B cell (primary cell): ENCODE data around the gene SULT2B1. TPM values are rescaled to one million over a fixed set of nuclear protein-coding genes. Genes with fewer than 3 reads are reported as not detected.

Experiments used
- ATAC-seq: fragments of 200-7000 bp; cut with Tn5 transposase; one replicate; pipeline ENCODE4 v1.10.0; 2021; ENCODE audit warnings: low read depth, mild to moderate bottlenecking, moderate number of reproducible peaks, moderate library complexity
- CTCF ChIA-PET: fragments of 350-600 bp; sonication (Branson Sonifier 250); formaldehyde crosslinking; loops from one replicate; lab custom pipeline; 2021; ENCODE audit warnings: antibody characterized with exemption, inconsistent platforms; lab: Charles Lee
- POLR2A ChIA-PET: fragments of 350-600 bp; sonication (Branson Sonifier 250); formaldehyde crosslinking; loops from one replicate; lab custom pipeline; 2021; ENCODE audit warnings: antibody characterized with exemption; lab: Charles Lee
- DNase-seq: peaks from one replicate; pipeline ENCODE4 v3.0.0; 2013
- H2AFZ ChIP-seq: 2 replicates; pipeline ENCODE4 v1.6.1; 2012; ENCODE audit warnings: mild to moderate bottlenecking, low read depth, low read length; ENCODE audit not compliant: insufficient read depth, poor library complexity, severe bottlenecking
- H3K27ac ChIP-seq, 2 donors: 1 replicate in 1 of 2; 2 replicates in 1 of 2; pipeline ENCODE4 v1.5.1; 2012 to 2013; ENCODE audit warnings: low read length in 2 of 2, mild to moderate bottlenecking in 2 of 2, moderate library complexity in 1 of 2
- H3K27me3 ChIP-seq, 4 experiments: fragments of 200-600 bp in 1 of 4; sonication (generic) in 1 of 4; replicated peaks in 1 of 4; 1 replicate in 2 of 4; 2 replicates in 2 of 4; pipeline versions ENCODE4 v1.6.1 to v1.7.0; 2013 to 2016; ENCODE audit warnings: low read length in 3 of 4, mild to moderate bottlenecking in 2 of 4, mixed read lengths in 1 of 4, moderate library complexity in 1 of 4; ENCODE audit not compliant: insufficient read depth in 4 of 4, control insufficient read depth in 3 of 4; ENCODE audit errors: control extremely low read depth in 1 of 4
- H3K36me3 ChIP-seq, 2 experiments: replicated peaks in 1 of 2; 1 replicate in 1 of 2; 2 replicates in 1 of 2; pipeline versions ENCODE4 v1.6.1 to v1.7.1; 2013; ENCODE audit warnings: low read length in 1 of 2; ENCODE audit not compliant: insufficient read depth in 2 of 2, control insufficient read depth in 1 of 2; ENCODE audit errors: control extremely low read depth in 1 of 2, extremely low read depth in 1 of 2
- H3K4me1 ChIP-seq, 2 donors: fragments of 200-600 bp in 1 of 2; sonication (generic) in 1 of 2; 1 replicate in 1 of 2; 2 replicates in 1 of 2; pipeline versions ENCODE4 v1.5.1 to v1.6.1; 2013 to 2017; ENCODE audit warnings: low read length in 2 of 2; ENCODE audit not compliant: control insufficient read depth in 2 of 2, insufficient read depth in 2 of 2
- H3K4me2 ChIP-seq: replicated peaks from 2 replicates; pipeline ENCODE3; 2012; ENCODE audit warnings: mild to moderate bottlenecking, low read depth, low read length; ENCODE audit not compliant: poor library complexity, severe bottlenecking
- H3K4me3 ChIP-seq, 5 experiments: fragments of 200-600 bp in 1 of 5; sonication (generic) in 1 of 5; 1 replicate in 3 of 5; 2 replicates in 2 of 5; pipeline versions ENCODE4 v1.5.1 to v1.7.0; 2011 to 2016; ENCODE audit warnings: low read length in 4 of 5, mild to moderate bottlenecking in 4 of 5, low read depth in 2 of 5, control low read depth in 1 of 5, moderate library complexity in 1 of 5; ENCODE audit not compliant: insufficient read depth in 1 of 5; ENCODE audit errors: control extremely low read depth in 1 of 5, extremely low read depth in 1 of 5
- H3K79me2 ChIP-seq: fragments of 200-600 bp; sonication (generic); one replicate; pipeline ENCODE4 v1.6.0; 2016; ENCODE audit warnings: low read length; ENCODE audit not compliant: control insufficient read depth, insufficient read depth
- H3K9ac ChIP-seq: fragments of 200-600 bp; sonication (generic); 2 replicates; pipeline ENCODE4 v1.6.1; 2017; ENCODE audit warnings: mild to moderate bottlenecking, low read length, moderate library complexity
- H3K9me3 ChIP-seq, 3 donors: one replicate each; pipeline versions ENCODE4 v1.6.1 to v1.7.1; 2013; ENCODE audit warnings: low read length in 2 of 3; ENCODE audit not compliant: control insufficient read depth in 2 of 3, insufficient read depth in 1 of 3; ENCODE audit errors: control extremely low read depth in 1 of 3
- H4K20me1 ChIP-seq: 2 replicates; pipeline ENCODE4 v1.6.0; 2012; ENCODE audit warnings: mild to moderate bottlenecking, low read length; ENCODE audit not compliant: insufficient read depth, control insufficient read depth, poor library complexity, severe bottlenecking
- H3K27ac Mint-ChIP-seq: one replicate; pipeline ENCODE4 v1.8.0; 2021; ENCODE audit warnings: mixed read lengths
- H3K27me3 Mint-ChIP-seq: one replicate; pipeline ENCODE4 v1.8.0; 2021; ENCODE audit warnings: mixed read lengths
- H3K4me1 Mint-ChIP-seq: one replicate; pipeline ENCODE4 v1.8.0; 2021; ENCODE audit warnings: mixed read lengths
- H3K4me3 Mint-ChIP-seq: one replicate; pipeline ENCODE4 v1.8.0; 2021; ENCODE audit warnings: mixed read lengths
- H3K9me3 Mint-ChIP-seq: one replicate; pipeline ENCODE4 v1.8.0; 2022; ENCODE audit warnings: mixed read lengths; ENCODE audit not compliant: insufficient read depth
- CTCF ChIP-seq: fragments of 200-600 bp; IDR thresholded peaks from one replicate; pipeline ENCODE4 v1.8.0; 2022; ENCODE audit warnings: antibody characterized with exemption, mild to moderate bottlenecking
- EZH2 ChIP-seq: IDR thresholded peaks from 2 replicates; pipeline ENCODE4 v1.6.1; 2012; ENCODE audit warnings: borderline replicate concordance, low read depth, mild to moderate bottlenecking, moderate library complexity, low read length; ENCODE audit not compliant: insufficient read depth, poor library complexity, severe bottlenecking
- WGBS: methylation state at CpG from one replicate; pipeline ENCODE4 v1.1.5; 2013; ENCODE audit warnings: missing lambda C conversion rate; ENCODE audit not compliant: insufficient coverage; 5-methylcytosine and 5-hydroxymethylcytosine counted together
- intact Hi-C: fragments of 100-400 bp; cut with micrococcal nuclease; formaldehyde crosslinking; loops from one replicate; pipeline ENCODE4 v1.10.0; 2022
- polyA plus RNA-seq: library from polyadenylated mRNA; depleted of rRNA; stranded (reverse); fragments of >200 nt; gene quantifications from 2 replicates; pipeline ENCODE4 v1.2.3, GENCODE V29; 2012
- total RNA-seq, 2 donors: library from RNA; stranded (reverse); fragments of 120-200 nt in 1 of 2; gene quantifications; 1 replicate in 1 of 2; 2 replicates in 1 of 2; pipeline versions ENCODE4 v1.2.3 to v1.2.4, GENCODE V29; 2013 to 2022

SULT2B1 gene
- total and polyA plus RNA-seq, 2 donors (not counting 1 experiment from before 2014, with no cell fraction given) = not detected

GRCh38 chr19:48524732-48525131 lies 27.2 kb upstream of the SULT2B1 start:
- Histone ChIP-seq H3K36me3 (no peaks in the 10 kb centered on the region), H3K4me1 (no peaks in the 10 kb centered on the region), H3K79me2 (no peaks in the 10 kb centered on the region), H3K9me3 (peaks cover 0 to 44% (median 23%) of the 10 kb centered on the region in 3 donors), H2AFZ (no peak overlapping the region), H3K27me3 (peaks cover 0 to 9% (median 0%) of the 10 kb centered on the region in 4 experiments), H3K27ac (no peak overlapping the region), H4K20me1 (no peaks in the 10 kb centered on the region), H3K9ac (no peak overlapping the region), H3K4me3 (no peak overlapping the region), H3K4me2 (no peak overlapping the region)
- Mint-ChIP-seq H3K27ac (no peak overlapping the region), H3K27me3 (peaks cover 14% of the 10 kb centered on the region), H3K9me3 (peaks cover 7% of the 10 kb centered on the region), H3K4me1 (no peaks in the 10 kb centered on the region), H3K4me3 (no peak overlapping the region)
- intact Hi-C loops = no loop called here
- ChIA-PET POLR2A (no interaction called here), CTCF (interaction anchor here (0.7 kb wide), 1 partner anchor 1247 kb away, joined by 3 read pairs; no protein-coding TSS in a partner anchor)
- ATAC-seq (no peak), DNase-seq (no peak)
- TF ChIP-seq EZH2 (no peak), CTCF (no peak)
- 100% methylated on average over 2 of the region's 5 CpGs for WGBS

- Histone ChIP-seq H4K20me1 (no peaks in the 10 kb centered on the region), H3K9me3 (peaks cover 0 to 40% (median 21%) of the 10 kb centered on the region in 3 donors), H2AFZ (no peak overlapping the region), H3K27me3 (peaks cover 0 to 12% (median 0%) of the 10 kb centered on the region in 4 experiments), H3K79me2 (no peaks in the 10 kb centered on the region), H3K4me1 (no peaks in the 10 kb centered on the region), H3K9ac (no peak overlapping the region), H3K4me3 (no peak overlapping the region), H3K27ac (no peak overlapping the region), H3K4me2 (no peak overlapping the region), H3K36me3 (no peaks in the 10 kb centered on the region)
- Mint-ChIP-seq H3K4me1 (no peaks in the 10 kb centered on the region), H3K4me3 (no peak overlapping the region), H3K9me3 (peaks cover 7% of the 10 kb centered on the region), H3K27me3 (peaks cover 14% of the 10 kb centered on the region), H3K27ac (no peak overlapping the region)
- ChIA-PET POLR2A (interaction anchor here (0.7 kb wide), 1 partner anchor 47 kb away, joined by 3 read pairs; no protein-coding TSS in a partner anchor), CTCF (no interaction called here)
- 100% methylated on average over 4 of the region's 4 CpGs for whole genome bisulfite sequencing
- ATAC-seq (no peak), DNase-seq (no peak)
- intact Hi-C loops = no loop called here
- TF ChIP-seq EZH2 = no peak
- no peak for TF ChIP-seq CTCF
Measured at GRCh38 chr19:48529156-48529555, 22.8 kb upstream of the SULT2B1 start.
